GM23338 (cell line): Measurements from ENCODE around the gene DLK1.

Experiments used
- CREB1 ChIP-seq: fragments of 250-450 bp; sonication (Bioruptor Pico); IDR thresholded peaks from 2 replicates; pipeline ENCODE4 v1.5.0; 2020; ENCODE audit warnings: low read depth, mild to moderate bottlenecking, moderate library complexity
- CTCF ChIP-seq, 2 experiments: fragments of 200-600 bp in 1 of 2; sonication (generic) in 1 of 2; conservative IDR thresholded peaks; 2 replicates each; pipeline versions ENCODE4 v1.5.1 to v1.6.1; 2016 to 2017; ENCODE audit warnings: antibody characterized with exemption in 2 of 2, low read depth in 2 of 2, mild to moderate bottlenecking in 2 of 2, moderate library complexity in 1 of 2
- EZH2 ChIP-seq: fragments of 200-600 bp; sonication (generic); IDR thresholded peaks from one replicate; pipeline ENCODE4 v1.8.0; 2017; ENCODE audit warnings: antibody characterized with exemption, mild to moderate bottlenecking, low read depth; ENCODE audit not compliant: unreplicated experiment
- EZH2phosphoT487 ChIP-seq: fragments of 200-600 bp; sonication (generic); IDR thresholded peaks from one replicate; pipeline ENCODE4 v1.8.1; 2018; ENCODE audit warnings: antibody characterized with exemption; ENCODE audit not compliant: unreplicated experiment
- JUNB ChIP-seq: IDR thresholded peaks from one replicate; pipeline ENCODE4 v1.6.1; 2016; ENCODE audit warnings: antibody characterized with exemption; ENCODE audit not compliant: unreplicated experiment
- POLR2AphosphoS5 ChIP-seq: IDR thresholded peaks from 2 replicates; pipeline ENCODE4 v1.6.1; 2016; ENCODE audit warnings: antibody characterized with exemption, low read depth
- REST ChIP-seq: IDR thresholded peaks from one replicate; pipeline ENCODE4 v1.6.1; 2018; ENCODE audit warnings: antibody characterized with exemption; ENCODE audit not compliant: unreplicated experiment
- ZNF331 ChIP-seq: fragments of 250-450 bp; sonication (Bioruptor Pico); IDR thresholded peaks from 2 replicates; pipeline ENCODE4 v1.5.0; 2020; ENCODE audit warnings: low read depth, mild to moderate bottlenecking, moderate library complexity

- no peak for TF ChIP-seq EZH2
- TF ChIP-seq CTCF (conservative IDR thresholded peaks at IDR 0.05; ENCODE audit: low read depth in 2 of 2): no peak
- TF ChIP-seq CREB1 (CRISPR knock-in tag): no peak
- TF ChIP-seq POLR2AphosphoS5: no peak
- no peak for TF ChIP-seq ZNF331 (CRISPR knock-in tag)
- TF ChIP-seq REST: no peak
- no peak for TF ChIP-seq JUNB
- TF ChIP-seq EZH2phosphoT487: no peak
Observed at GRCh38 chr14:100688051-100688450, 38.6 kb upstream of the DLK1 start.
